HG03097 (cell line): ENCODE results near the gene KCNK10.
A peak's percentile ranks its signal among the peaks of the same experiment; 100 is the strongest.

Experiments
- ATAC-seq: cut with Tn5 transposase; IDR thresholded peaks from one replicate; pipeline ENCODE4 v1.9.1; 2021; ENCODE audit not compliant: unreplicated experiment, low FRiP score

Gene KCNK10

DNA sequence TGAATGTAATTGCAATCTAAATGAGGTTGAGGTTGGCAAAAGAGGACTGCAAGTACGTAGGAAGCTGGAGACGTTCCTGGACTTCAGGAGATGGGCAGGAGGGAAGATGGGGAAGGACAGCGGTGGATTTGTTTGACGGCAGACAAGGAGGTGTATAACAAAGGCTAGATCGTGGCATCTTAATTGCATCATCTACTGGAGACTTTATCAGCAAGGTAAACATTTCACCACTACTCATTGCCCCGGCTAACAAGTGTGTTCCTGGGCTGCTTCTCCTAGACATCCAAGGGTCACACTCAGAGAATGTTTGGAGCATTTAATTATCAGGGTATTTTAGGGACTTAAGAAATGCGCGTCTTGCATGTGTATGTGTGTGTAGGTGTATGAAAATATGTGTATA lies 128.5 kb downstream of the KCNK10 start:
- ATAC-seq, result no peak

- ATAC-seq, result no peak
These were observed 131.5 kb downstream of the KCNK10 start for GRCh38 chr14:88191605-88192004.

GRCh38 chr14:88189417-88190191 lies 133.5 kb downstream of the KCNK10 start:
- ATAC-seq, result peak; percentile 73

DNA sequence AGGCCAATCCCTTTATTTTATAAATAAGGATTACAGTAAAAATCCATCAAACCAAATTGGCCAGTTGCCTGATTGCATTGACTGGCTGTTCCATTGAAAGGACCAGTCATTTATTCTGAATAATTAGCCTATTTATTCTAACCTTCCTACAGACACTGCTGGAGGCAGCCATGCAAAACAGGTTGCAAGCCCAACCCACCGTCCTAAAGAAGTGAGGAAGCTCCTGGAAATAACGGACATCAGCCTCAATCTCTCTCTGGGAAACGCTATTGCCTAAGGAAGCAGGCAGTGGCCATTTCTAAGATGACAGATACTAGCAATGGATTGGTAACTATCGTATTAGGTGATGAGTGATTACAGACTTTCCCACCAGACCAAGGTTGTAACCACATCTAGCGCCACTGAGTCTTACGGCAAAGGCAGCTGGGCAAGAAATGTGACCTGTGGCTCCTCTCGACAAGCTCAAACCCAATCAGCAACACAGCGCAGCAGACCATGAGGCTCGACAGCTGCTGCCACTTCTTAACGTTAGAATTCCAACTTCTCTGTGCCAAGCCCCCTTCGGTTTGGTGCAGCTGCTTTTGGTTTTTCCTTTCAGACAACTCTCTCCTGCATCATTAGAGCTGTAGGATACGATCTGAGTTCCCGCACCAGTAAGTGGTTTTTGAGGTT lies 134.2 kb downstream of the KCNK10 start:
- ATAC-seq, result peak; percentile 14

DNA sequence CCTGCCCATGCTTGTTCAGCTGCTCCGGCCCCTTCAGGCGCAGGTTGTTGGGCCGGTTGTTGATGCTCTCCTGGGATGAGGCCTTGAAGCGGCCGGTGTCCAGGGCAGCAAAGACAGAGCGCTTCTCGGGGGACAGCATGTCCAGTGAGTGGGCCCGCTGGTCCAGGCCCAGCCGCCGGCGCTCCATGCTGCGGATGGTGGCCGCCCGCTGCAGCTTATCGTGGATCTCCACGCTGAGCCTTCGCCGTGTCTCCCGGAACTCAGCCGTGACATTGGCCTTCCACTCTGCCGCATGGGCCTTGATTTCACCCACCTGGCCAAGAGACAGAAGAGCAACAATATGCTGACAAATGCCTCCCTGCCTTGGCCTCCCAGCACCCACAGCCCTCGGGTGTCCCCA lies 137.2 kb downstream of the KCNK10 start:
- no peak for ATAC-seq

GRCh38 chr14:88184956-88185355 lies 138.1 kb downstream of the KCNK10 start:
- ATAC-seq, result no peak

- ATAC-seq, result no peak
These were observed 142.0 kb downstream of the KCNK10 start for GRCh38 chr14:88181072-88181471.

GRCh38 chr14:88179716-88180115 lies 143.4 kb downstream of the KCNK10 start:
- ATAC-seq, result no peak

DNA sequence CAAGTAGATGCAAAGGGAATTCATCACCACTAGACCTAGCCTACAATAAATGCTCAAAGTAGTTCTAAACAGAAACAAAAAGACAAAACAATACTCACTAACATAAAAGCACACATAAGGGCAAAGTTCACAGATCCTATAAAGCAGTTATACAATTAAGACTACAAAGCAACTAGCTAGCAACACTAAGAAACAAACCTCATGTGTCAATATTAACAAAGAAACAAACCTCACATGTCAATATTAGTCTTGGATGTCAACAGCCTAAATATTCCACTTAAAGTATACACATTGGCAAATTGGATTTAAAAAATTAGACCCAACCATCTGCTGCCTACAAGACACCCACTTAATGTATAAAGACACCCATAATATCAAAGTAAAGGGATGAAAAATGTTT lies 152.7 kb downstream of the KCNK10 start:
- no peak for ATAC-seq

DNA sequence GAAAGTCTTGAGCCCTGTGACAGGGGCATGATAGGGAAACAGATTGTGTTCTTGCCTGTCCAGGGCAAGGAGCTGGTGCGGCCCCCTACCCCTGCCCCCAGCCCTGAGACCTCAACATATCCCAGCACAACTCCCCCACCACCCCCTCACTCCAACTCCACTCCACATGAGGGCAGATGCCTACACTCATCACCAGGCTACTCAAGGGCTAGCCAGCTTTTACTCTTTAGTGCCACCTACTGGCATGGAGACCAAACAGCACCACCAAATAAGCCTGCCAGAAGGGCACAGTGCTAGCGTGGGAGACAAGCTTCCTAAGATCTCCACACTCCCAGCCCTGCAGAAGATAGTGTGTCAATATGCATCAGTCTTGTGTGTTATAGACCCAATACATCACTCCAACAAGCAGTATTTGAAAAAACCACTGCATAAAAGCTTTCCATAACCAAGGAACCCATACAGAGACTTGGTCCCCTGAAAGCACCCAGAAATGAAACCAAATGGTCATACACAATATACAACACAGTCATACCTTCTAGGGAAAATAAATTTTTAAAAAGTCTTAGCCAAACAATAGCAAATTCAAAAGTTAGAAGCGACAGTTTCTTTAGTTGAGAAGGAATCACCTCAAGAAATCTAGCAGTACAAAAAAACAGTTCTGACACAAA lies 154.4 kb downstream of the KCNK10 start:
- peak; percentile 76 for ATAC-seq

- ATAC-seq, result no peak
These were observed 155.0 kb downstream of the KCNK10 start for GRCh38 chr14:88168025-88168424.

DNA sequence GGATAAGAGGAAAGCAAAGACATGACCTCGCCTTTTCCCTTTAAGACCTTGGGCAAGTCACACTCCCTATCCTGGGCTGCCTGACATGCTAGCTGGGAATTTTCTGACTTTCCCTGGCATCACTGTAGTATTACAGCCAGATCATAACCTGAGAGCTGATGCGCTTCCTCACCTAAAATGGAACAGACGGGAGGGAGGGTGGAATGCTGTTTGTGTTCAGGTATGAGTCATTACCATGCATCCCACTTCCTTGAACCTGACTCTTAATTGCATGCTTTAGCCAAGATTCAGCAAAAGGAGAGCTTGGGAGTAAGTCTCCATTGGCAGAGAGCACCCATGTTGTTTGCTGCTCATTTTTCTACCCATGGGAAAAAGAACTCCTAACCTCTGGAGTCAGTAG lies 156.5 kb downstream of the KCNK10 start:
- no peak for ATAC-seq

- ATAC-seq, result no peak
These were observed 158.0 kb downstream of the KCNK10 start for GRCh38 chr14:88164906-88165534.

DNA sequence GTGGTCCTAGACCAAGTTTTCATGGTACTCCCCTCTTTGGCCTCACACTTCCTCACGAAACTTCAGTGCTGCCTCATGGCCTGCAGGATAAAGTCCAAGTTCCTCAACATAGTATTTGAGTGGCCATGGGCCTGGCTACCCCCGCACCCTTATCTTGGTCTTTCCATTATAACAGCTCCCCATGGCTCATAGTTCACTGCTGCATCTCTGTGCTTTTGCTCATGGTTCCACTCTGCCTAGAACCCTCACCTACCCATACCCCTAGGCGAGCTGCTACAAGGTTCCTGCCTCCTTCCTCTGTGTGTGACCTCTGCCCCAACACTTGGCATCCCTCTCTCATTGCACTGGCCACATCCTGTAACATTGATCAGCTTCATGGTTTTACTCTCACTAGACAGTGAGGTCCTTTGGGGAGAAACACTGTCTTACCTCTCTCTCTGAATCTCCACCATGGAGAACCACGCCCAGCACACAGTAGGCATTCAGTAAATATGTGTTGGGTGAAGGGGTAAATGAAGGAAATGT lies 159.3 kb downstream of the KCNK10 start:
- ATAC-seq, result no peak

GRCh38 chr14:88156127-88156526 lies 166.9 kb downstream of the KCNK10 start:
- ATAC-seq, result no peak

DNA sequence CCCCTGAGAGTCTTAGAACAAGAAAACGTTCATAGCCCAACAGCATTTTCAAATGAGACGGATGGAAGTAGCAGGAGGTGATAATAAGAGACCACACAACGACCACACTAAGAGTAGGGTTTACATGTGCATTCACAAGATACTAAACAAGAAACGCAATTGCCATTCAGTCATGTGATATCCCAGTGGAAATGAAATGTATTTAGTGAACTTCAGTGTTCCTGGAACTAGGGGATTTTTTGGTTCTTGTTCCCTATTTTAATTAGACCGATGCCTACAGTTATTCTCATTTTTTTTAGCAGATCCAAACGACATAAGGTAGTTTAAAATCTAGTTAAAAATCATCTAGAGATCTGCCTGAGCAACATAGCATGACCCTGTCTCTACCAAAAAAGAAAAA lies 168.1 kb downstream of the KCNK10 start:
- no peak for ATAC-seq

DNA sequence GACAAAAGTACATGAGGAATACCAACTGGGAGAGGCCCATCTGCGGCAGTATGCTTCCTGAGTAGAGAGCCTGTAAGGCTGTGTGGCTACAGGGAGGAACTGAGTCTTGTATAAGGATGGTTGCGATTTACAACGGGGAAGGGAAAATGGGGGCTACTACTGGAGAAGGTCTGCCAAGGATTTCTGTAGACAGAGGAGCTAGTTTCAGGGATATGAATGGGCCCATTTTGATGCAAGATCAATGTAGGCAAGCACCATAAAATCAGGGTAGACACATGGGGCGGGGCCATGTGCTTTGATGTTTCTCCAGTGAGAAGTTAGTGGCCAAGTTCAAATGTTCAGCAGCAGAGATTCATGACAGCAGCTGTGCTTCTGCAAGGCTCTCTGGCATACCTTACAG lies 168.7 kb downstream of the KCNK10 start:
- no peak for ATAC-seq

GRCh38 chr14:88146881-88147649 lies 176.0 kb downstream of the KCNK10 start:
- no peak for ATAC-seq

- ATAC-seq, result no peak
These were observed 179.3 kb downstream of the KCNK10 start for GRCh38 chr14:88143810-88144209.

DNA sequence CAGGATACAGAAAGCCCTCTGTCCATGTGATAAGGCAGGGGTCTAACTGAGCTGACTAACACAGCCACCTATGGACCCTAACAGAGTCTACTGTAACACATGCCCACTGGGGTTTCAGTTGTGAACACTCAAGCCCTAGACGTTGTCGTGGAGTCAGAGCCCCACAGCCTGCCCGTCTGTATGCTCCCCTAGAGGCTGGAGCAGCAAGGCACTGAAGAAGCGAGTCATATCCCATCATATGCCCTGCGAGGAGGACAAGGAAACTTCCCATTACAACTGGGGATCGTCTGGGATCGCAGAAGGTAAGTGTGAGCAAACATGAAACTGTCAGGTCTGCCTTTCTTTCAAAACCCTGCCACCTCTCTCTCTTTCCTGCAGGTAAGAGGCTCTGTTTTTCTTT lies 180.1 kb downstream of the KCNK10 start:
- ATAC-seq, result no peak
